Measurements from ENCODE around the gene CMIP.

The CMIP gene

DNA sequence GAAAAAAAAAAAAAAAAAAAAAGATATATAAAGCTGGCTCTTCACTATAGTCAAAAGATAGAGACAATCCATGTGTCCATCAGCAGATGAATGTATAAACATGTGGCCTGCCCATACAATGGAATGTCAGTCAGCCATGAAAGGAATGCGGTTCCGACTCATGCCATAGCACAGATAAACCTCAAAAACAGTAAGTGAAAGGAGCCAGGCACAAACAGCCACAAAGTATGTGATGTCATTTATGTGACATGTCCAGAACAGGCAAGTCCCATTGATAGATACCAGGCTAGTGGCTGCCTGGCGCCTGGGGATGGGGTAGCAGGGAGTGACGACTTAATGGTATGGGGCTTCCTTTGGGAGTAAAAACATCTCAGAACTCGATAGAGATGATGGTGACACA is 155.7 kb downstream of the CMIP start:
- TF ChIP-seq RAD21 (IDR thresholded peaks at IDR 0.05; ENCODE audit: low read depth) (no peak), TEAD4 (IDR thresholded peaks at IDR 0.05) (peak; percentile 76), EP300 (IDR thresholded peaks at IDR 0.05; ENCODE audit: borderline replicate concordance) (no peak), CREB1 (IDR thresholded peaks at IDR 0.05; ENCODE audit: low read depth) (no peak), ZBTB7A (IDR thresholded peaks at IDR 0.05; ENCODE audit: low read depth) (no peak), TAF1 (IDR thresholded peaks at IDR 0.05; ENCODE audit: low read depth) (no peak), NFIC (IDR thresholded peaks at IDR 0.05) (no peak)

DNA sequence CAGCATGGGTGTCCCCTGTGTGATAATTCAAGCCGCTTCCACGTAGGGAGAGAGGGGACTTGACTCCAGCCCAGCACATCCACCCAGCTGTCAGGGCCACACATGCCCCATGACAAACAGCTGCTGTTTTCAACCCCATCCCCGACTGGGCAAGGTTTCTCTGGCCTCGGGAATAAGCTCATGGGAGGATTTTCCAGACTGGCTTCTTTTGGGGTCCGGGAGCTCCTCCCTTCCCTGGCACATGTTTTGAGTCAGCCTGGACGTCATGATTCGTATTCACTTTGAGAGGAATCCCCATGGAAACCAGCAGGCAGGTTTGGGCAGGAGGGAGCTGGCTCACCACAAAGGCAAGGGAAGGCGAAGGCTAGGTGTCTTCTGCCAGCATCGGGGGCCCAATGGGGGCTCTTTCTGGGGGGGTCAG is 156.4 kb downstream of the CMIP start:
- TF ChIP-seq CEBPB (IDR thresholded peaks at IDR 0.05) (no peak), TAF1 (IDR thresholded peaks at IDR 0.05; ENCODE audit: low read depth) (no peak), EGR1 (IDR thresholded peaks at IDR 0.05) (no peak), TEAD4 (IDR thresholded peaks at IDR 0.05) (no peak), NFIC (IDR thresholded peaks at IDR 0.05) (no peak), RAD21 (IDR thresholded peaks at IDR 0.05; ENCODE audit: low read depth) (no peak), EP300 (IDR thresholded peaks at IDR 0.05; ENCODE audit: borderline replicate concordance) (no peak), YY1 (IDR thresholded peaks at IDR 0.05; ENCODE audit: low read depth) (no peak), ZBTB7A (IDR thresholded peaks at IDR 0.05; ENCODE audit: low read depth) (no peak)
- TF ChIP-seq, protein P1, sequence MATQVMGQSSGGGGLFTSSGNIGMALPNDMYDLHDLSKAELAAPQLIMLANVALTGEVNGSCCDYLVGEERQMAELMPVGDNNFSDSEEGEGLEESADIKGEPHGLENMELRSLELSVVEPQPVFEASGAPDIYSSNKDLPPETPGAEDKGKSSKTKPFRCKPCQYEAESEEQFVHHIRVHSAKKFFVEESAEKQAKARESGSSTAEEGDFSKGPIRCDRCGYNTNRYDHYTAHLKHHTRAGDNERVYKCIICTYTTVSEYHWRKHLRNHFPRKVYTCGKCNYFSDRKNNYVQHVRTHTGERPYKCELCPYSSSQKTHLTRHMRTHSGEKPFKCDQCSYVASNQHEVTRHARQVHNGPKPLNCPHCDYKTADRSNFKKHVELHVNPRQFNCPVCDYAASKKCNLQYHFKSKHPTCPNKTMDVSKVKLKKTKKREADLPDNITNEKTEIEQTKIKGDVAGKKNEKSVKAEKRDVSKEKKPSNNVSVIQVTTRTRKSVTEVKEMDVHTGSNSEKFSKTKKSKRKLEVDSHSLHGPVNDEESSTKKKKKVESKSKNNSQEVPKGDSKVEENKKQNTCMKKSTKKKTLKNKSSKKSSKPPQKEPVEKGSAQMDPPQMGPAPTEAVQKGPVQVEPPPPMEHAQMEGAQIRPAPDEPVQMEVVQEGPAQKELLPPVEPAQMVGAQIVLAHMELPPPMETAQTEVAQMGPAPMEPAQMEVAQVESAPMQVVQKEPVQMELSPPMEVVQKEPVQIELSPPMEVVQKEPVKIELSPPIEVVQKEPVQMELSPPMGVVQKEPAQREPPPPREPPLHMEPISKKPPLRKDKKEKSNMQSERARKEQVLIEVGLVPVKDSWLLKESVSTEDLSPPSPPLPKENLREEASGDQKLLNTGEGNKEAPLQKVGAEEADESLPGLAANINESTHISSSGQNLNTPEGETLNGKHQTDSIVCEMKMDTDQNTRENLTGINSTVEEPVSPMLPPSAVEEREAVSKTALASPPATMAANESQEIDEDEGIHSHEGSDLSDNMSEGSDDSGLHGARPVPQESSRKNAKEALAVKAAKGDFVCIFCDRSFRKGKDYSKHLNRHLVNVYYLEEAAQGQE (IDR thresholded peaks at IDR 0.05; ENCODE audit: low read depth) = no peak
- TF ChIP-seq, protein P2, sequence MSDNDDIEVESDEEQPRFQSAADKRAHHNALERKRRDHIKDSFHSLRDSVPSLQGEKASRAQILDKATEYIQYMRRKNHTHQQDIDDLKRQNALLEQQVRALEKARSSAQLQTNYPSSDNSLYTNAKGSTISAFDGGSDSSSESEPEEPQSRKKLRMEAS (IDR thresholded peaks at IDR 0.05) = no peak

DNA sequence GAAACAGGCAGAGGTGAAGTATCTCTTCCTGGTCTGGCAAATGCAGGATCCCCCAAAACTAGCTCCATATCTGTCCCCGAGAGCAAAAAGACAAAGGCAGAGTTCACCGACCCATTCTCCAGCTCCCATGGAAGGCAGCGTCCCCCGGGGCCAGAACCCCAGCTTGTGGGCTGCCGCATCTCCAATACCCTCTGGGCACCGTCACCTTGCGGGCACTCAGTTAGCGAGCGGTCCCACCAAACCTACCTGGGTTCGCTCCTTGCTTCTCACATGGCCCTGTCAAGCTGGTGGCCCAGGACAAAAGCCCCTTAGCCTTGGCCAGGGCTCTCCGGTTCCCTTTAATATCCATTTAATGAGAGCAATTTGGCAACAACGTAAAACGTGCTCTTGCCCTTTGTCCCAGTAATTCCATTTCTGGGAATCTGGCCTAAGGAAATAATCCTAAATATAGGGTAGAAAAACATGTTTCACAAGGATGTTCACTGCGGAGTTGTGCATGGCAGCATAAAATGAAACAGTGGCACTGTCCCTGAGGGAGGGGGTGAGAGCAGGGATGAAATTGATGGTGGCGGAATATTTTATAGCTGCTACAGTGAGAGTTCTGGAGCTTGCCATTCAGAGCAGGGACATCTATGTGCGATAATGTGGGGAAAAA is 157.1 kb downstream of the CMIP start:
- TF ChIP-seq TEAD4 (IDR thresholded peaks at IDR 0.05) = no peak
- no peak for TF ChIP-seq TAF1 (IDR thresholded peaks at IDR 0.05; ENCODE audit: low read depth)
- no peak for TF ChIP-seq TCF12 (IDR thresholded peaks at IDR 0.05; ENCODE audit: low read depth)
- TF ChIP-seq RAD21 (IDR thresholded peaks at IDR 0.05; ENCODE audit: low read depth) = no peak
- no peak for TF ChIP-seq EGR1 (IDR thresholded peaks at IDR 0.05)
- TF ChIP-seq, protein P2 (IDR thresholded peaks at IDR 0.05) = no peak
- no peak for TF ChIP-seq YY1 (IDR thresholded peaks at IDR 0.05; ENCODE audit: low read depth)
- TF ChIP-seq, protein P1 (IDR thresholded peaks at IDR 0.05; ENCODE audit: low read depth) = no peak
- no peak for TF ChIP-seq ZBTB7A (IDR thresholded peaks at IDR 0.05; ENCODE audit: low read depth)
- no peak for TF ChIP-seq EP300 (IDR thresholded peaks at IDR 0.05; ENCODE audit: borderline replicate concordance)
- no peak for TF ChIP-seq NFIC (IDR thresholded peaks at IDR 0.05)

DNA sequence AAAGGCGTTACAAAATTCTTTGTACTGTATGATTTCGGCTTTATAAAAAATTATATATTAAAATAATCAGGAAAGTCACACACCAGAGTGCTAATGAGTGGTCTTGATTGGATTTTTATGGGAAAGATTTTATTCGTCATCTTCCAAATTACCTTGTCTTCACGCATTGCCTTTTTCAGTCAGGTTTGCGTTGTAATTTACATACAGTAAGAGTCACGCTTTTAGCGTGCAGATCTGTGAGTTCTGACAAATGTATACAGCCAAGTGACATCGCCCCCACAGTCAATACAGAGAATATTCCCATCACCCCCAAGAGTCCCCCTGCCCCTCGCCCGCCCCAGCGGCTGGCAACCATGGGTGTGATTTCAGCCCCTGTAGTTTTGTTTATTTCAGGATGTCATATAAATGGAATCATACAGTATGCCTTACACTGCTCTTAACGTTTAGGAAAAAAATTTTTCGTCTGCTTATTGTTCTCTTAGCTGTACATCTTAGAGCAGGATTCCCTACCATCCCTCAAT is 157.7 kb downstream of the CMIP start:
- TF ChIP-seq CEBPB (IDR thresholded peaks at IDR 0.05) = no peak
- no peak for TF ChIP-seq RAD21 (IDR thresholded peaks at IDR 0.05; ENCODE audit: low read depth)
- TF ChIP-seq FOXM1 (IDR thresholded peaks at IDR 0.05; ENCODE audit: borderline replicate concordance, low read depth) = no peak
- TF ChIP-seq CREB1 (IDR thresholded peaks at IDR 0.05; ENCODE audit: low read depth) = no peak
- TF ChIP-seq EGR1 (IDR thresholded peaks at IDR 0.05) = no peak
- TF ChIP-seq, protein P1 (IDR thresholded peaks at IDR 0.05; ENCODE audit: low read depth) = no peak

DNA sequence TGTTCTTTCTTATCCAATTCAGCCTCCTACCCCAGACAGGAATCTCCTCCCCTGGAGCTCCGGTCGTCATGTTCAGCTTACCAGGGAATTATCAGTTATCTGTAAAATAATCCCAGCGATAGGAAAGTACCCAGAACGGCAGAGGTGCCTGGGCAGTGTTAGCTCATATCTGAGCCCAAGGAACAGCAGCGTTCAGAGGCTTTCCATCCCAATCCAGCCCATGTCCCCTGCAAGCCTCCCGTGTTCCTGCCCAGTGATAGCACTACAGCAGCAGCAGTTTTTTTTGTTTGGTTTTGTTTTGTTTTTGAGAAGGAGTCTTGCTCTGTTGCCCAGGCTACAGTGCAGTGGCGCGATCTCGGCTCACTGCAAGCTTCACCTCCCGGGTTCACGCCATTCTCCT is 158.2 kb downstream of the CMIP start:
- TF ChIP-seq CREB1 (IDR thresholded peaks at IDR 0.05; ENCODE audit: low read depth) = no peak
- TF ChIP-seq TEAD4 (IDR thresholded peaks at IDR 0.05) = no peak
- no peak for TF ChIP-seq TAF1 (IDR thresholded peaks at IDR 0.05; ENCODE audit: low read depth)
- TF ChIP-seq, protein P1 (IDR thresholded peaks at IDR 0.05; ENCODE audit: low read depth) = no peak
- no peak for TF ChIP-seq EP300 (IDR thresholded peaks at IDR 0.05; ENCODE audit: borderline replicate concordance)
- TF ChIP-seq YY1 (IDR thresholded peaks at IDR 0.05; ENCODE audit: low read depth) = no peak
- no peak for TF ChIP-seq TCF12 (IDR thresholded peaks at IDR 0.05; ENCODE audit: low read depth)
- no peak for TF ChIP-seq NFIC (IDR thresholded peaks at IDR 0.05)
